HUES6 (cell line): ENCODE measurements around the gene SLC13A4.
"Not testable (repeated sequence)": the region's sequence is repeated elsewhere in the genome, so short reads cannot be mapped to it uniquely, and the experiment has no call there.

Source experiments
- H3K27ac ChIP-seq: 2 replicates; pipeline ENCODE4 v1.7.0; 2013; ENCODE audit warnings: low read depth, mild to moderate bottlenecking, low read length, inconsistent platforms
- H3K27me3 ChIP-seq: 2 replicates; pipeline ENCODE4 v1.6.1; 2013; ENCODE audit warnings: low read length; ENCODE audit not compliant: control insufficient read depth, insufficient read depth
- H3K36me3 ChIP-seq: 2 replicates; pipeline ENCODE4 v1.6.1; 2013; ENCODE audit warnings: low read length; ENCODE audit not compliant: control insufficient read depth, insufficient read depth
- H3K4me1 ChIP-seq: 2 replicates; pipeline ENCODE4 v1.6.1; 2013; ENCODE audit warnings: low read length; ENCODE audit not compliant: control insufficient read depth, insufficient read depth
- H3K4me3 ChIP-seq: 2 replicates; pipeline ENCODE4 v1.5.1; 2013; ENCODE audit warnings: low read depth, low read length
- H3K9ac ChIP-seq: one replicate; pipeline ENCODE4 v1.6.1; 2013; ENCODE audit warnings: mild to moderate bottlenecking, low read length
- H3K9me3 ChIP-seq: 2 replicates; pipeline ENCODE4 v1.6.1; 2013; ENCODE audit warnings: low read depth, low read length; ENCODE audit not compliant: control insufficient read depth, insufficient read depth

SLC13A4 gene, protein sequence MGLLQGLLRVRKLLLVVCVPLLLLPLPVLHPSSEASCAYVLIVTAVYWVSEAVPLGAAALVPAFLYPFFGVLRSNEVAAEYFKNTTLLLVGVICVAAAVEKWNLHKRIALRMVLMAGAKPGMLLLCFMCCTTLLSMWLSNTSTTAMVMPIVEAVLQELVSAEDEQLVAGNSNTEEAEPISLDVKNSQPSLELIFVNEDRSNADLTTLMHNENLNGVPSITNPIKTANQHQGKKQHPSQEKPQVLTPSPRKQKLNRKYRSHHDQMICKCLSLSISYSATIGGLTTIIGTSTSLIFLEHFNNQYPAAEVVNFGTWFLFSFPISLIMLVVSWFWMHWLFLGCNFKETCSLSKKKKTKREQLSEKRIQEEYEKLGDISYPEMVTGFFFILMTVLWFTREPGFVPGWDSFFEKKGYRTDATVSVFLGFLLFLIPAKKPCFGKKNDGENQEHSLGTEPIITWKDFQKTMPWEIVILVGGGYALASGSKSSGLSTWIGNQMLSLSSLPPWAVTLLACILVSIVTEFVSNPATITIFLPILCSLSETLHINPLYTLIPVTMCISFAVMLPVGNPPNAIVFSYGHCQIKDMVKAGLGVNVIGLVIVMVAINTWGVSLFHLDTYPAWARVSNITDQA

DNA sequence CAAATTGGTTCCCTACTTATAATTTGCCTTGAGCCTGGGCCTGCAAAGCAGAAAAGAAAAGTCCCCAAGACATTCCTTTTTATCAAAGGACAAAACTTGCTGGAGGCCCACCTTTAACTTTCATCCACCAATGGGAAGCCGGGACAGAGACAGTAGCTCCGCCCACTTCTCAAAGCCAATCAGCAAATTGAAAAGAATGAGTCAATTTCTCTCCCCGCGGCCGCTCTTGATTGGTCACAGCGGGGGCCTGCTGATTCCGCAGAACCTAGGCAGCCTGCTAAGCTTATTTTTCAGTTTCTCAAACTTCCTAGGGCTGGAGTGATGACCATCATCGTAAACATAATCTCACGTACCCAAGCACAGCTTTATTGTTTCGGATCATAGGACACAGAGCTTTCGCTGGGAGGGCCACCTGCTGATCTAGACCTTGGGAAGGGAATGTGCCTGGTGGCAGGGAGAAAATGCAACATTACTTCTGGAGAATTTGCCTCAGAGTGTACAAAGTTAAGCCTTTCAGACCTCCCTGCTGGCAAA lies at the start of gene SLC13A4:
SLC13A4 (minus strand) TSS at position 51 of the 534 bp plus-strand sequence. CDS start 690 bp downstream, outside the sequence.
- Histone ChIP-seq H3K27ac (no peak within 1 kb of the TSS), H3K36me3 (no peaks in the 10 kb centered on the region), H3K9ac (peak within 1 kb of the TSS; percentile 29), H3K27me3 (no peaks in the 10 kb centered on the region), H3K9me3 (no peaks in the 10 kb centered on the region), H3K4me3 (peak within 1 kb of the TSS; percentile 58), H3K4me1 (peaks cover 11% of the 10 kb centered on the region)

DNA sequence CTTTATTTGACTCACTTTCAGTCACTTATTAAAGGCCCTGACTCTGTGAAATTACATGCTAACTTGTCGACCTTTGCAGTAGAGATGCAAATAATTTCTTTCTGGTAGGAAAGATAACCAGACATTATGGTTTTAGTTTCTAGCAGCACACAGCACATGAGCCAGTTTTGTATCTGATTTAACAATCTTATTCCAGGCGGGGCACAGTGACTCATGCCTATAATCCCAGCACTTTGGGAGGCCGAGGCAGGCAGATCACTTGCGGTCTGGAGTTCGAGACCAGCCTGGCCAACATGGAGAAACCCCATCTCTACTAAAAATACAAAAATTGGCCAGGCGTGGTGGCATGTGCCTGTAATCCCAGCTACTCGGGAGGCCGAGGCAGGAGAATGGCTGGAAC lies 47.9 kb upstream of the SLC13A4 start:
- not testable (repeated sequence) for H3K36me3 ChIP-seq, H3K27me3 ChIP-seq, H3K9ac ChIP-seq, H3K27ac ChIP-seq, H3K9me3 ChIP-seq, H3K4me3 ChIP-seq
- H3K4me1 ChIP-seq, result peaks cover 16% of the 10 kb centered on the region; the same call in 1 of the 2 replicates

DNA sequence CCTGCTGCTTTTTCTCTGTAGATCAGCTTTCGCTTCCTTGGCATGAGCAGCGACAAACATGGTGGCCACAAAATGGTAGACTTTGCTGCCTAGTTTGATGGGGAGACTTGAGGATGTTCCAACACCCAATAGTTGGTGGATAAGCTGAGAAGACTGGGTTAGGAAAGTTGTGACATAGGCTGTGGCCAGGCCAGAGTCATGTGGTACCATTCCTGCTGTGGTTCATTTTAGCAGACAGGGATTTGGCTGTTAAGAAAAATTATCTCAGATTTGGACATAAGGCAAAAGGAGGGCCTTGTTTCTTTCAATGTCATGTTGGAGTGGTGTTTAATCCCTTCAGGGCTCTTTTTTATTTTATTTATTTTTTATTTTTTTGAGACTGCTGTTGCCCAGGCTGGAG lies 47.2 kb upstream of the SLC13A4 start:
- H3K9ac ChIP-seq, result no peak overlapping the region
- H3K9me3 ChIP-seq, result peaks cover 10% of the 10 kb centered on the region; the same call in 1 of the 2 replicates
- H3K4me1 ChIP-seq, result peaks cover 20% of the 10 kb centered on the region; the same call in 1 of the 2 replicates
- no peaks in the 10 kb centered on the region for H3K36me3 ChIP-seq
- no peaks in the 10 kb centered on the region for H3K27me3 ChIP-seq
- H3K27ac ChIP-seq, result no peak overlapping the region
- H3K4me3 ChIP-seq, result no peak overlapping the region

DNA sequence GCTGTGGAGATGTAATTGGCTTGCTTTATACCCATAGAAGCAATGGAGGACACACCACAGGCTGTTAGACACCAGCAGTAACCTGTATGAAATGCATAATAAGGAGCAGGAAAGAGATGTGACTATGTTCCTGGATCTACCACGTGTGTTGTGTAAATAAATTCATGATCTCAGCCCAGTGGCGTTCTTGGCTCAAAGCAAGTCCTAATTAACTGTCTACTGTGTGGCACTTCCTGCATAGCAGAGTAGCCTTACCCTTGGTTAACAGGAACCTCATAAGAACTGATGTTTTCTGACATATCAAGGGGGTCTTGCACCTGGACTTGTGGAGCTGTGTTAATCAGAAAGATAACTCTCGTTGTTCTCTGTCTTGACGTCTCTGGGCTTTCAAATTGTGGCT lies 46.3 kb upstream of the SLC13A4 start:
- Histone ChIP-seq H3K27ac (no peak overlapping the region), H3K27me3 (no peaks in the 10 kb centered on the region), H3K4me1 (peaks cover 21% of the 10 kb centered on the region; the same call in 1 of the 2 replicates), H3K9me3 (peaks cover 10% of the 10 kb centered on the region; the same call in 1 of the 2 replicates), H3K36me3 (no peaks in the 10 kb centered on the region), H3K4me3 (no peak overlapping the region), H3K9ac (no peak overlapping the region)

DNA sequence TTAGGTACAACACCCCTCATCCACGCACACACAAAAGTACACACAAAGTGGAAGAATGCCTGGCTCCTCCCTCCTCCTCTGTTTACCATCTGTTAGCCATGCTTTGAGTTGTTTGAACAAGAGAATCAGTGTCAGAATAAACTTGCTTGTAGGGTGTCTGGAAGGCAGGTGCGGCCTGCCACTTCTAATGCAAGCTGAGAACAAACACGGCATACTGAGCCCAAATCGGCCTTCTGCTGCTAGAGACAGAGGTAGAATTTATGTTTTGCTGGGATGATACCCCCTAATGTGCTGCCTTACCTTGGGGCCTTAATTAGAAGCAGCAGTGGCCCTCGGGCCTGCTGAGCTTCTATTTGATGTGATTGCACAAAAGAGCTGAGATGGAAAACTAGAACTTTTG lies 45.5 kb upstream of the SLC13A4 start:
- H3K4me1 ChIP-seq, result peaks cover 21% of the 10 kb centered on the region; the same call in 1 of the 2 replicates
- no peaks in the 10 kb centered on the region for H3K36me3 ChIP-seq
- no peaks in the 10 kb centered on the region for H3K27me3 ChIP-seq
- H3K4me3 ChIP-seq, result no peak overlapping the region
- no peak overlapping the region for H3K27ac ChIP-seq
- H3K9me3 ChIP-seq, result peaks cover 10% of the 10 kb centered on the region; the same call in 1 of the 2 replicates
- no peak overlapping the region for H3K9ac ChIP-seq

DNA sequence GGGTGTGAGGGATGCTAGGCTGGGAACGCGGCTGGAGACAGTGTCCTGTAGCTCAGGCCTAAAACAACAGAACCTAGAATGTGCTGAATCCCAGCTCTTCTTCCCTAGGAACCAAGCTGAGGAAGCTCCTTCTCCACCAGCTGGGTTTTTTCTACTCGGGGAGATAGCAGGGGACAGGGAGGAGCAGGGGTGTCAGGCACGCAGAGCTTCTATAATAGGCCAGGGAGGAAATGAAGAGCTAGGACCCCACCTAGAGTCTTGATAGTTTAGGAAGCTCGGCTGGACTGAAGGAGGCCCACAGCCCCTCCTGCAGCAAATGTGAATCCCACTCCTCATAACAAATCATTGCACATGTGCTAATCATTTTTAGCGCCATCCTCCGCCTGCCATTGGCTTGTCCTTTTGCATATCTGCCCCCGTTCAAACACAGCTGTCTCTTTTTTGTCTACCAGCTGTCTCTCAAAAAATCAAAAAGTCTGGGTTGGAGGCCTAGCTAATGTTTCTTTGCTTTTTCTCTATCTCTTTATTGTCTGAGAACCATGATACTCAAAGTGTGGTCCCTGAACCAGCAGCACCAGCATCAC lies 44.7 kb upstream of the SLC13A4 start:
- peaks cover 4% of the 10 kb centered on the region; the same call in 1 of the 2 replicates for H3K9me3 ChIP-seq
- no peaks in the 10 kb centered on the region for H3K27me3 ChIP-seq
- no peak overlapping the region for H3K4me3 ChIP-seq
- no peak overlapping the region for H3K27ac ChIP-seq
- H3K36me3 ChIP-seq, result no peaks in the 10 kb centered on the region
- no peak overlapping the region for H3K9ac ChIP-seq
- peaks cover 21% of the 10 kb centered on the region; the same call in 1 of the 2 replicates for H3K4me1 ChIP-seq

DNA sequence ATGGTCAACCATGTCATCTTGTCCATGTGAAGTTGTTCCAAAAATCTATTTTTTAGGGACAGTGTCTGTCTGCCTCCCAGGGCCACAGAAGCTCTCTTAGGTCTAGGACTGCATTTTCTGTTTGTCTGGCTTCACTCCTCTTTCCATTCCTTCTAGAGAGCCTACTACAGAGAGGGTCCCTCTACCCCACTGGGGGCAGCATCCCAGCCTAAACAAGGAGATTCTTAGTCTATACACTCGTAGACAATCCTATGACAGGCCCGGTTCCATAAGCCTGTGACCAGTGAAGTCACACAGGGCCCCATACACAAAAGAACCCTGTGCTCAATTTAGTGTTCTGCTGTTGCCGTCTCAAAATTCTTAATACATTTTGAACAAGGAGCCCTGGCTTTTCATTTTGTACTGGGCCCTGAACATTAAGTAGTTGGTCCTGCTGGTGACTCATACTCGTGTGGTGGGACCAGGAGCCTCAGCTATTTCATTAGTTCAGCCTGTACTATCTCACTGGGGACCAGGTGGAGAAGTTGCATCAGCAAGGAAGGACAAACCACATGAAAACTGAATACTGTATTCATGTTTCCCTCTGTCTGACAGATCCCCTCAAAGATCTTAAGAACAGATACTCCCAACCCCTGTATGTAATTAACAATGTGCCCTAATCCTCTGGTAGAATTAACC lies 44.1 kb upstream of the SLC13A4 start:
- no peak overlapping the region for H3K27ac ChIP-seq
- no peaks in the 10 kb centered on the region for H3K9me3 ChIP-seq
- H3K36me3 ChIP-seq, result no peaks in the 10 kb centered on the region
- no peak overlapping the region for H3K4me3 ChIP-seq
- no peaks in the 10 kb centered on the region for H3K27me3 ChIP-seq
- H3K4me1 ChIP-seq, result peaks cover 21% of the 10 kb centered on the region; the same call in 1 of the 2 replicates
- H3K9ac ChIP-seq, result no peak overlapping the region

DNA sequence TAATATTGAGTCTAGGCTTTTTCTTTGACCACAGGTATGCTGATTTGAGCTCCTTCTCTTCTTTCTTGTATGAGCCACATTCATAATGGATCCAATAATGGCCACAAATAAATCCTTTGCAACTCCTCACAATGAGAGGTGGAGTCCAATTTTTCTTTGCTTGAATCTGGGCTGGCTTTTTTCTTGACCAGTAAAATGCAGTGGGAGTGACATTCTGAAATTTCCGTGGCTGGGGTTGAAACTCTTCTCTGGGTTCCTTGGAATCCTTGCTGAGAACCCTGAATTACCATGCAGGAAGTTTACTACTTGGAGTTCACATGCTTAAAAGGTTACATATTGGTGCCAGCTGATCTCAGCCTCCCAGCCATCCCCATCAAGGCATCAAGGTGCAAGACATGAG lies 43.1 kb upstream of the SLC13A4 start:
- Histone ChIP-seq H3K4me3 (no peak overlapping the region), H3K4me1 (peaks cover 21% of the 10 kb centered on the region; the same call in 1 of the 2 replicates), H3K27ac (no peak overlapping the region), H3K9me3 (no peaks in the 10 kb centered on the region), H3K36me3 (no peaks in the 10 kb centered on the region), H3K27me3 (no peaks in the 10 kb centered on the region), H3K9ac (no peak overlapping the region)

DNA sequence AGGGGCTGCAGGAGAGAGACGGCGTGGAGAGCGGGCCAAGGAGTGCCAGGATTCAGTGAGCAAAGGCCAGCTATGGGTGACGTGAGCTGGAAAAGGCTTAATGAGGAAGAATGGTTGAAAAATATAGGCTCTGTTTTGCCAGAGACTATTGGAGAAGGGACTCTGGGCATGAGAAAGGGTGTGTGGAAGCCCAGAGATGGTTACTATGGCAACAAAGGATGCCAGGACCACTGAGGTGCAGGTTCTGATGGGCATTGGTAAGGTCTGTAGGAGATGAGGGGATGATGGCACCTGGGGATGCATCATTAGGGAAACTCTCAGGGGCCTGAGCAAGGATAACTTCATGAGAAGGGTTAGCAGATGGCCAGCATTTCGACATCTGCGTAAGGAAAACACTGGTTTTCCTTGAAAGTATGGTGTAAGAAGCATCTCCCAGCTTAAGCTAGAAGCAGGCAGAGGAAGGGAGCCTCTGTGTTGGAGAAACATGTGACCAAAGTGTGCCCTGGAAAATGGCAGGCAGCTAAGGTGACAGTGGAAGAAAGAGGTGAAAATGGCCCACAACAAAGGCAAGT lies 42.2 kb upstream of the SLC13A4 start:
- H3K9me3 ChIP-seq, result no peaks in the 10 kb centered on the region
- no peaks in the 10 kb centered on the region for H3K27me3 ChIP-seq
- no peak overlapping the region for H3K4me3 ChIP-seq
- no peak overlapping the region for H3K9ac ChIP-seq
- peaks cover 25% of the 10 kb centered on the region for H3K4me1 ChIP-seq
- no peaks in the 10 kb centered on the region for H3K36me3 ChIP-seq
- H3K27ac ChIP-seq, result no peak overlapping the region

DNA sequence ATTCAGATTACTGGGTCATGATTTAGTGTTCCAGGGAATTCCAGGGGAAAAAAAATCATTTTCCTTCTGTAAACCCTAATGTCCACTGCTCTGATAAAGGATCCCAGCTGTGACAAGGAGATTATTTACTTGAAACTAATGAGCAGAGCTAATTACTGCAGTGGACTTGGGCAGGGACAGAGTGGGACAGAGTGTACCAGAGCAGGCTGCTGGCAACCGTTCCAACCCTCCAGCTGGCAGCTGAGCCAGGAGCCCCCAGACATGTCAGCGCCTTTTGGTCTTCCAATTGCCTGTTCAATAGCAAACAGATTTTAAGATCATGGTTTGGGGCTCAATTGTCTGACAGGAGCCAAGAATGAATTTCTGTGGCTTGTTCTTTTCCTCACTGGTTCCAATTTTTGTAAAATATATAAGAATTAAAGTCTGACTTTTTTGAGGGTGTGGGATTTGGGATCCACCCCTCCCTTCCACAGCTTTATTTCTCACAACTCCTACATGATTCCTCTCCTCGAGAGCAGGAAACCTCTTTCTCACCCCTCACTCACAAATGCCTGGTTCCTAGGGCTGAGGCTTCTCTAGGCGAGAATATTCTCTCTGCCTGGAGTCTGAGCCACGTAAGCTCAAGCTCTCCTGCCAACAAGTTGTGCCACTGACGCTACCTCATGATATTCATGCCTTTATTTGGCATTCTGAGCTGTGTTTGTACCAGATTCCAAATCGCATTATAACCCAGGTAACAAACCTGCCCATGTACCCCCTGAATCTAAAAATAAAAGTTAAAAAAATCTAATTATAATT lies 41.2 kb upstream of the SLC13A4 start:
- H3K4me3 ChIP-seq, result no peak overlapping the region
- no peaks in the 10 kb centered on the region for H3K36me3 ChIP-seq
- H3K4me1 ChIP-seq, result peaks cover 25% of the 10 kb centered on the region
- no peaks in the 10 kb centered on the region for H3K27me3 ChIP-seq
- H3K9ac ChIP-seq, result no peak overlapping the region
- no peak overlapping the region for H3K27ac ChIP-seq
- H3K9me3 ChIP-seq, result no peaks in the 10 kb centered on the region
